Measurements from ENCODE around the gene TRAF3. TPM values are rescaled to one million over a fixed set of nuclear protein-coding genes. Genes with fewer than 3 reads are reported as not detected.

TRAF3 gene
- total RNA-seq, 1 experiment from 2014 or later: 11.2 TPM

DNA sequence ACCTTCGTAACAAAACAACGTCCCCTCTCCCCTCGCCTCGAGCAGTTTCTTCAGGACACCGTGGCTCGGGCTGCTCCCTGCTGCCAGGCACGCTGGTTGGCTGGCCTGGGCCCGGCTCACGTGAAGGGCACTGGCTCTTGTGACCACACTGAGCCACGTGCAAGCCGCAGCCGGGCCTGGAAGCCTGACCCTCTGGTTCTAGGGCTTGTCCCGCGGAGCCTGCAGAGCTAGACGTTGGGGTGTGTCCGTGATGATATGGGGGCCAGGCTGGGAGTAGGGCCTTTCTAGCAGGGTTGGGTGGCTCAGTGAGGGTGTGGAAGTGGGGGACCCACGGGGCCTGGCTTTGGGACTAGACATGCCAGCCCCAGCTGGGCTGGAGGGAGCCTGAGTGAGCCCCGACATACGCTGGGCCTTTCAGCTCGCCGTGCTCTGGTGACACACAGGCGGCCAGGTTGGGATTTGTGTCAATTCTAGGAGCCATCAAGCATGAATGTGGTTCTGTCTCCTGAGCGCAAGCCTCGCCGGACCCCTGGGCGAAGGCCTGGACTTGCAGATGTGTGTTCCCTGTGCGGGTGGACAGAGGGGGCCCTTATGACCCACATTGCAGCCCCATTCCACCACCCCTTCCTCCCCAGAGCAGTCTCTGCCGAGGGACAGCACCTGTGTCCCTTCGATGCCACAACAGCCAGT, 131.7 kb downstream of the TRAF3 start:
- POLR2A ChIA-PET: no interaction called here
- TF ChIP-seq, protein P1, sequence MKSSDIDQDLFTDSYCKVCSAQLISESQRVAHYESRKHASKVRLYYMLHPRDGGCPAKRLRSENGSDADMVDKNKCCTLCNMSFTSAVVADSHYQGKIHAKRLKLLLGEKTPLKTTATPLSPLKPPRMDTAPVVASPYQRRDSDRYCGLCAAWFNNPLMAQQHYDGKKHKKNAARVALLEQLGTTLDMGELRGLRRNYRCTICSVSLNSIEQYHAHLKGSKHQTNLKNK (CRISPR knock-in tag; IDR thresholded peaks at IDR 0.05): no peak
- TF ChIP-seq NFATC4 (CRISPR knock-in tag; IDR thresholded peaks at IDR 0.05) (no peak), CREB1 (CRISPR knock-in tag; IDR thresholded peaks at IDR 0.05) (no peak), JUN (CRISPR knock-in tag; IDR thresholded peaks at IDR 0.05) (no peak), ZNF416 (CRISPR knock-in tag; IDR thresholded peaks at IDR 0.05) (no peak), FOXP1 (CRISPR knock-in tag; IDR thresholded peaks at IDR 0.05; ENCODE audit: borderline replicate concordance) (no peak), ESRRA (CRISPR knock-in tag; IDR thresholded peaks at IDR 0.05; ENCODE audit: borderline replicate concordance) (no peak), NR3C1 (CRISPR knock-in tag; conservative IDR thresholded peaks at IDR 0.05; ENCODE audit: low read depth) (no peak), NFE2L1 (CRISPR knock-in tag; IDR thresholded peaks at IDR 0.05) (no peak), FOXK1 (CRISPR knock-in tag; IDR thresholded peaks at IDR 0.05) (no peak), ZNF263 (CRISPR knock-in tag; IDR thresholded peaks at IDR 0.05; ENCODE audit: low read depth) (no peak), ZNF219 (CRISPR knock-in tag; IDR thresholded peaks at IDR 0.05; ENCODE audit: borderline replicate concordance) (no peak)
- TF ChIP-seq, protein P2, sequence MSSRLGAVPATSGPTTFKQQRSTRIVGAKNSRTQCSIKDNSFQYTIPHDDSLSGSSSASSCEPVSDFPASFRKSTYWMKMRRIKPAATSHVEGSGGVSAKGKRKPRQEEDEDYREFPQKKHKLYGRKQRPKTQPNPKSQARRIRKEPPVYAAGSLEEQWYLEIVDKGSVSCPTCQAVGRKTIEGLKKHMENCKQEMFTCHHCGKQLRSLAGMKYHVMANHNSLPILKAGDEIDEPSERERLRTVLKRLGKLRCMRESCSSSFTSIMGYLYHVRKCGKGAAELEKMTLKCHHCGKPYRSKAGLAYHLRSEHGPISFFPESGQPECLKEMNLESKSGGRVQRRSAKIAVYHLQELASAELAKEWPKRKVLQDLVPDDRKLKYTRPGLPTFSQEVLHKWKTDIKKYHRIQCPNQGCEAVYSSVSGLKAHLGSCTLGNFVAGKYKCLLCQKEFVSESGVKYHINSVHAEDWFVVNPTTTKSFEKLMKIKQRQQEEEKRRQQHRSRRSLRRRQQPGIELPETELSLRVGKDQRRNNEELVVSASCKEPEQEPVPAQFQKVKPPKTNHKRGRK (CRISPR knock-in tag; IDR thresholded peaks at IDR 0.05; ENCODE audit: borderline replicate concordance): no peak
- TF ChIP-seq, protein P3, sequence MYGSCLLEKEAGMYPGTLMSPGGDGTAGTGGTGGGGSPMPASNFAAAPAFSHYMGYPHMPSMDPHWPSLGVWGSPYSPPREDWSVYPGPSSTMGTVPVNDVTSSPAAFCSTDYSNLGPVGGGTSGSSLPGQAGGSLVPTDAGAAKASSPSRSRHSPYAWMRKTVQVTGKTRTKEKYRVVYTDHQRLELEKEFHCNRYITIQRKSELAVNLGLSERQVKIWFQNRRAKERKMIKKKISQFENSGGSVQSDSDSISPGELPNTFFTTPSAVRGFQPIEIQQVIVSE (CRISPR knock-in tag; IDR thresholded peaks at IDR 0.05; ENCODE audit: borderline replicate concordance): no peak
- TF ChIP-seq, protein P4, sequence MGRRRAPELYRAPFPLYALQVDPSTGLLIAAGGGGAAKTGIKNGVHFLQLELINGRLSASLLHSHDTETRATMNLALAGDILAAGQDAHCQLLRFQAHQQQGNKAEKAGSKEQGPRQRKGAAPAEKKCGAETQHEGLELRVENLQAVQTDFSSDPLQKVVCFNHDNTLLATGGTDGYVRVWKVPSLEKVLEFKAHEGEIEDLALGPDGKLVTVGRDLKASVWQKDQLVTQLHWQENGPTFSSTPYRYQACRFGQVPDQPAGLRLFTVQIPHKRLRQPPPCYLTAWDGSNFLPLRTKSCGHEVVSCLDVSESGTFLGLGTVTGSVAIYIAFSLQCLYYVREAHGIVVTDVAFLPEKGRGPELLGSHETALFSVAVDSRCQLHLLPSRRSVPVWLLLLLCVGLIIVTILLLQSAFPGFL (CRISPR knock-in tag; IDR thresholded peaks at IDR 0.05; ENCODE audit: borderline replicate concordance): no peak
- TF ChIP-seq, protein P5, sequence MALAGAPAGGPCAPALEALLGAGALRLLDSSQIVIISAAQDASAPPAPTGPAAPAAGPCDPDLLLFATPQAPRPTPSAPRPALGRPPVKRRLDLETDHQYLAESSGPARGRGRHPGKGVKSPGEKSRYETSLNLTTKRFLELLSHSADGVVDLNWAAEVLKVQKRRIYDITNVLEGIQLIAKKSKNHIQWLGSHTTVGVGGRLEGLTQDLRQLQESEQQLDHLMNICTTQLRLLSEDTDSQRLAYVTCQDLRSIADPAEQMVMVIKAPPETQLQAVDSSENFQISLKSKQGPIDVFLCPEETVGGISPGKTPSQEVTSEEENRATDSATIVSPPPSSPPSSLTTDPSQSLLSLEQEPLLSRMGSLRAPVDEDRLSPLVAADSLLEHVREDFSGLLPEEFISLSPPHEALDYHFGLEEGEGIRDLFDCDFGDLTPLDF (CRISPR knock-in tag; IDR thresholded peaks at IDR 0.05): no peak
- TF ChIP-seq, protein P6, sequence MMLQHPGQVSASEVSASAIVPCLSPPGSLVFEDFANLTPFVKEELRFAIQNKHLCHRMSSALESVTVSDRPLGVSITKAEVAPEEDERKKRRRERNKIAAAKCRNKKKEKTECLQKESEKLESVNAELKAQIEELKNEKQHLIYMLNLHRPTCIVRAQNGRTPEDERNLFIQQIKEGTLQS (CRISPR knock-in tag; conservative IDR thresholded peaks at IDR 0.05): no peak
- TF ChIP-seq, protein P7, sequence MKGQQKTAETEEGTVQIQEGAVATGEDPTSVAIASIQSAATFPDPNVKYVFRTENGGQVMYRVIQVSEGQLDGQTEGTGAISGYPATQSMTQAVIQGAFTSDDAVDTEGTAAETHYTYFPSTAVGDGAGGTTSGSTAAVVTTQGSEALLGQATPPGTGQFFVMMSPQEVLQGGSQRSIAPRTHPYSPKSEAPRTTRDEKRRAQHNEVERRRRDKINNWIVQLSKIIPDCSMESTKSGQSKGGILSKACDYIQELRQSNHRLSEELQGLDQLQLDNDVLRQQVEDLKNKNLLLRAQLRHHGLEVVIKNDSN (CRISPR knock-in tag; IDR thresholded peaks at IDR 0.05): no peak
- Mint-ChIP-seq H3K9me3 (peaks cover 24% of the 10 kb centered on the region), H3K27me3 (ENCODE audit: low read depth) (no peaks in the 10 kb centered on the region), H3K36me3 (peaks cover 28% of the 10 kb centered on the region), H3K4me1 (no peaks in the 10 kb centered on the region), H3K4me3 (no peak overlapping the region), H3K27ac (no peak overlapping the region; the same call in 1 of the 2 replicates)
- CTCF ChIA-PET: interaction anchor here (1.2 kb wide), 1 partner anchor 214 kb away, joined by 3 read pairs; no protein-coding TSS in a partner anchor
- DNase-seq (ENCODE audit: low spot score) (no peak), ATAC-seq (no peak)

DNA sequence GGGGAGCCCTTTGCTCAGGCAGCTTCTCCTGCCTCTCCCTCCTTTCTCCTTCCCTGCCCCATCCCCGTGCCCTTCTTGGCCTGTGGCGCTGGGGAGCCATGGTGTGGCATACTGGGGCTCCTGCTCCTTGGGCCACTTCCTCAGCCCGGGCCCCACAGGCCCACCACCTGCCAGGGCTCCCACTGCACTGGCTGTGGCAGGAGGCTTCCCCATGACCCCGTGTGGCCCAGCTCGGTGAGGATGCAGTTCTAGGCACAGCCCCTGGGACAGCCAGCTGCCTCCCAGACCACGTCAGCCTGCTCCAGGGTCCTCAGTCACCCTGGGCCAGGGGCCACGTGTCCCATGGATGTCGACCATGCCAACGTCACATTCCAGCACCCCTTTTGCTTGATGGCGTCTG, 132.2 kb downstream of the TRAF3 start:
- Mint-ChIP-seq H3K36me3 (peaks cover 28% of the 10 kb centered on the region), H3K4me3 (no peak overlapping the region), H3K9me3 (peaks cover 24% of the 10 kb centered on the region), H3K4me1 (no peaks in the 10 kb centered on the region), H3K27ac (no peak overlapping the region), H3K27me3 (ENCODE audit: low read depth) (no peaks in the 10 kb centered on the region)
- DNase-seq (ENCODE audit: low spot score) (no peak), ATAC-seq (no peak)
- CTCF ChIA-PET: interaction anchor here (1.2 kb wide), 1 partner anchor 215 kb away, joined by 3 read pairs; no protein-coding TSS in a partner anchor
- POLR2A ChIA-PET: no interaction called here
- TF ChIP-seq NFATC4 (CRISPR knock-in tag; IDR thresholded peaks at IDR 0.05) (no peak), ZNF138 (CRISPR knock-in tag; conservative IDR thresholded peaks at IDR 0.05) (no peak), NR2C2 (CRISPR knock-in tag; IDR thresholded peaks at IDR 0.05) (no peak), NFYB (CRISPR knock-in tag; conservative IDR thresholded peaks at IDR 0.05; ENCODE audit: low read depth) (no peak), ZNF317 (CRISPR knock-in tag; IDR thresholded peaks at IDR 0.05; ENCODE audit: borderline replicate concordance, low read depth) (no peak), SOX15 (CRISPR knock-in tag; IDR thresholded peaks at IDR 0.05) (no peak)
- TF ChIP-seq, protein P8, sequence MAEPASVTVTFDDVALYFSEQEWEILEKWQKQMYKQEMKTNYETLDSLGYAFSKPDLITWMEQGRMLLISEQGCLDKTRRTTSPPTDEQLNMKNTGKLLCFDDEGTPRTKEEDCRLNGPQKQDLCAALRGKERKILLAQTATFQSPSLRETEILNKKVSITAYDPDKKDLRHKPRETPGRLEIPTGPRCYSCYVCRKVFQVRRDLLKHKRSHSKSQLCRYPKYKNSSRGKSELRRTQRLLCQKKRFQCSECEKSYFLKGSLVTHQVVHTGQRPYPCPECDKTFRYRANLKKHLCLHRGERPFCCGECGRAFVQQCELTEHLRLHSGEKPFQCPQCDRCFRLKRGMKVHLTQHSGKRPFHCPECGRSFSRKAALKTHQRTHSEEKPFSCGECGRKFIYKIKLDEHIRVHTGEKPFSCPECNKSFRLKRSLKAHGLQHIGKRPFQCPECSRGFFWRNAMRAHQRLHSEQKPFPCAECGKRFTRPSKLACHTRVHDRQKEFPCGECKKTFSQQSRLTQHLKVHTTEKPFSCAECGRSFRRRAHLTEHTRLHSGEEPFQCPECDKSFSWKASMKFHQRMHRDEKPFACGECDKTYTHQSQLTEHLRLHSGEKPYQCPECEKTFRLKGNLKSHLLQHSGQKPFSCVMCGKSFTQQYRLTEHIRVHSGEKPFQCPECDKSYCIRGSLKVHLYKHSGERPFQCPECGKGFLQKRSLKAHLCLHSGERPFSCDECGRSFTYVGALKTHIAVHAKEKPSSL (CRISPR knock-in tag; conservative IDR thresholded peaks at IDR 0.05): no peak
- TF ChIP-seq, protein P9, sequence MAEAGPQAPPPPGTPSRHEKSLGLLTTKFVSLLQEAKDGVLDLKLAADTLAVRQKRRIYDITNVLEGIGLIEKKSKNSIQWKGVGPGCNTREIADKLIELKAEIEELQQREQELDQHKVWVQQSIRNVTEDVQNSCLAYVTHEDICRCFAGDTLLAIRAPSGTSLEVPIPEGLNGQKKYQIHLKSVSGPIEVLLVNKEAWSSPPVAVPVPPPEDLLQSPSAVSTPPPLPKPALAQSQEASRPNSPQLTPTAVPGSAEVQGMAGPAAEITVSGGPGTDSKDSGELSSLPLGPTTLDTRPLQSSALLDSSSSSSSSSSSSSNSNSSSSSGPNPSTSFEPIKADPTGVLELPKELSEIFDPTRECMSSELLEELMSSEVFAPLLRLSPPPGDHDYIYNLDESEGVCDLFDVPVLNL (CRISPR knock-in tag; IDR thresholded peaks at IDR 0.05; ENCODE audit: borderline replicate concordance, low read depth): no peak
- TF ChIP-seq, protein P6 (CRISPR knock-in tag; conservative IDR thresholded peaks at IDR 0.05): no peak

Data from WTC11 (cell line).